Dermis blood vessel endothelial cell (primary cell): ENCODE results near the gene PTHLH. TPM values are rescaled to one million over a fixed set of nuclear protein-coding genes. Genes with fewer than 3 reads are reported as not detected.
A peak's percentile ranks its signal among the peaks of the same experiment; 100 is the strongest.

Experiments used
- DNase-seq: peaks from one replicate; pipeline ENCODE4 v3.0.0; 2010
- total RNA-seq: library from RNA; depleted of rRNA; stranded (reverse); fragments of >200 nt; gene quantifications from 2 replicates; pipeline ENCODE4 v1.2.3, GENCODE V29; 2014

PTHLH gene
- total RNA-seq, 1 donor from 2014 or later, result not detected

DNA sequence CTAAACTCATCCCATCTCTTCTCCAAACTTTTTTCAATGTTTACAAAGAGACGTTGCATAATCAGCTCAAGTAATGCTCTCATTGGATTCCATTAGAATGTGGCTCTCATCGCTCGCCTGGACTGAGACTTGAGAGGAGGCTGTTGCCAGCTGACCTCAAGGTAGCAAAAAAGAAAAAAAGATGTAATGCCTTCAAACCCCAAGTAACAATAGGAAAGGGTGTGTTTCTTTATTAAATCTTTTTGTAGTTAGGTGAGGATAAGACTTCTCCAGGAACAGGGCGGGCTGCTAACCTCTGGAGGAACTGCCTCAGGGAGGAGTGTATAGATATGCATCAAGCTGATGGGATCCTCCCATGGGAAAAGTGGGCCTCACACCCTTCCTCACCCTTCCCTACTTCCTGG, 956 bp upstream of the PTHLH start:
- no peak for DNase-seq

DNA sequence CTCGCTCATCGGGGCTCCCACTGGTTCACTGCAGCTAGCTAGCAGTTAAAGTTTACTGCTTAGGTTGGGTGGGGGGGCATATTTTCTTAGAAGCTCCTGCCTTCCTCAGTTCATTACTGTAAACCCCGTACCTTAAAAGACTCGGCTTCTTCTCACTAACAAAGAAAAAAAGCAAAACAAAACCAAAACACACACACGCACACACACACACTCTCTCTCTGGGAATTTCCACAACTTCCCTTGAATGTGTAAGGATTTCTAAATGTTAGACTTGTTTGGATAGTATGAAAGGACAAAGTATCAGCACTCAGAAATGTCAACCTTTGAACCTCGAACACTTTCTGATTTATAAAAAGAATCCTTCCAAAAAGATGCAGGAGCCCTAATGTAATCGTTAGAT, 927 bp downstream of the PTHLH start:
- no peak for DNase-seq

GRCh38 chr12:27971121-27971489, 1.4 kb downstream of the PTHLH start:
- DNase-seq, result no peak

- DNase-seq, result peak; percentile 40
Measured at GRCh38 chr12:27970401-27971120, 2.0 kb downstream of the PTHLH start.

DNA sequence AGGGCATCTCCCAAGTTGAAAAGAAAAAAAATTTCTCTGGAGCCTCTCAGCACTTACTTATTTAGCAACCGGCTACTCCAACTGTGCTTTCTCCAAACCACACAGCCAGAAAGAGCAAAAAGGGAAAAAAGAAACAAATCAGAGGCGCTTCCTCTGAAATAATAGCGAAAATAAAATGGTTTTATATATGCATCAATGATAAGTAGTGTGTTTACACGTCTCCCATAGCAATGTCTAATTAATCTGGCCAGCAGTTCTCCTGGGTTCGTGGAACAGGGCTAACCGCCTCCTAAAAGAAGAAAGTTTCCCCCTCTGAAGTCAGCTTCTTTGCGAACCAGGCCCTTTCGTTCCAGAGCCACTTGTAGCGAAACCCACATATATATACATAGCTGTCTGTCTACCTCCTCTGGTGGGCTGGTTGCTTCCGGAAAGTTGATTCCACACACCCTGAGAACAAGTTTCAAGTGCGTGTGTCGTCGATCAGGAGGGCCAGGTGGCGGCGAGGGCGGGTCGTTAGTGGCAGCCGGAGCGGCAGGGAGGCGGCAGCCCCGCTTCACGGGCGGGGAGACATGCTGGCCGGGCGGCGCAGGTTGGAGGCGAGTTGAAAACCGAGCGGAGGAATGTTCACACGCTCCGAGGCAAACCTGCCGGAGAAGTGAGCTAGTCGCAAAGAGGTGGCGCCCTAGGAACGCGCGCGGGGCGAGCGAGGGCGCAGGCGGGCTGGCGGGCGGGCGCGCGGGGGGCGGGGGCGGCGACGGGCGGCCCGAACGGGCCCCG, 2.7 kb downstream of the PTHLH start:
- peak; percentile 67 for DNase-seq

DNA sequence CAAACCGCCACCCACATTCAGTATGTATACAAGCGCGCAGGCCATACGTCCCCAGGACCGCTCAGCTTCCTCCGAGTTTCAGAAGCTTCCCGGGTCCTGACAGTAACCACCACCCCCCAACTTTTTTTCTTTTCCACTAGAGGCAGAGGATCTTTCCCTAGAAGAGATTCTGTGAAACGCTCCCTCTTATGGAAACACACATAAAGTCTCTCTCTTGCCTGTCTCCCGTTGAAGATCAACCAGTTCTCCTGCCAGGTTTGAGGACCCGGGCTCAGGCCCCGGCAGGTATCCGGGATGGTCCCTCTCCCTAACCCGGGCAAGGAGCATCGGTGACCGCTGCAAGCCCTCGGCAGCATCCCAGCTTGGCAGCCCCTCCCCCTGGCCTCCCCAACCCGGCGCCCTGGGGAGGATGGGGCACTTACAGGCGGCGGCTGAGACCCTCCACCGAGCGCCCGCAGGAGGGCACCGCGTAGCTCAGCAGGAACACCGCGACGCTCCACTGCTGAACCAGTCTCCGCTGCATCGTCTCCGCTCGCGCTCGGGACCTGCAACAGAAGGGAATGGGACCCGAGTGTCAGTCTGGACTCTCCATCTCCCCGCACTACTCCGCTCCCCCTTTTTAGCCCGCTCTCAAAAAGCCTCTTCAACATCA, 3.4 kb downstream of the PTHLH start:
- peak; percentile 38 for DNase-seq

- DNase-seq, result no peak
Measured at GRCh38 chr12:27967551-27968054, 4.9 kb downstream of the PTHLH start.

DNA sequence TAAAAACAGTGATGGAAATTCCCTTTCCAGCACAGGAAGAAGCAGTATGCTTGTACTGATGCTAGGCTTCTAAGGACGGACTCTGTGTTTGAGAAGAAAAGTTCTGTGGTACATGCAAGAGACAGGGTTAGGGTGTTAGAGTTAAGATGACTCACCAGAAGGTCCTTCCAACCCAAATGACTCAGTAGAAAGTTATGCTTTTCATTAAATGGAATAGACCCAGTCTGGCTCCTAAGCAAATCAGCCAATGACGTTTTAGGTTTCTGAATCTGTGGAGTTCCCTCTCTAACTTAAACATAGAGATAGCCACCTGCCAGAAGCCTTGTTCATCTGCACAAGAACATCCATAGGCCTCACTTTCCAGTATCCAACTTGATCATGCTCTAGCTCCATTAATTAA, 5.7 kb downstream of the PTHLH start:
- peak; percentile 89 for DNase-seq

- no peak for DNase-seq
Measured at GRCh38 chr12:27965966-27966365, 6.6 kb downstream of the PTHLH start.

DNA sequence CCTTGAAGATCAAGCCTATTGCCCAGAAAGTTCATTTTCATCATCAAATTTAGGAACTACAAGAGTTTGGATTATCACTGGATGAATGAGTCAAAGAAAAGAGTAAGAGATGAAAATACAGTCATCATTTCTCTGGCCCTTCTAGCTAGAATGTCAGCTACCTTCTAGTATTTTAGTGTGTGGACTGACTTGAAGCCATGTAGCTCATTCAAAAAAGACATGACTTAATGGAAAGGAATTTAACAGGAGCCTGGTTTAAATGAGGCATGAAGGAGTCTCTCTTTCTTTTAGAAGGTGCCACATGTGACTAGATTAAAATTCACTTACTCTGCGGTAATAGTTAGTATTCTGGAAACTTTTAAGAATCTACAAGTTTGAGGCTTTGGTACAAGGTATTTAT, 7.1 kb downstream of the PTHLH start:
- DNase-seq, result no peak

GRCh38 chr12:27964123-27964522, 8.4 kb downstream of the PTHLH start:
- DNase-seq, result no peak

- peak; percentile 57 for DNase-seq
Measured at GRCh38 chr12:27960821-27961220, 11.7 kb downstream of the PTHLH start.

DNA sequence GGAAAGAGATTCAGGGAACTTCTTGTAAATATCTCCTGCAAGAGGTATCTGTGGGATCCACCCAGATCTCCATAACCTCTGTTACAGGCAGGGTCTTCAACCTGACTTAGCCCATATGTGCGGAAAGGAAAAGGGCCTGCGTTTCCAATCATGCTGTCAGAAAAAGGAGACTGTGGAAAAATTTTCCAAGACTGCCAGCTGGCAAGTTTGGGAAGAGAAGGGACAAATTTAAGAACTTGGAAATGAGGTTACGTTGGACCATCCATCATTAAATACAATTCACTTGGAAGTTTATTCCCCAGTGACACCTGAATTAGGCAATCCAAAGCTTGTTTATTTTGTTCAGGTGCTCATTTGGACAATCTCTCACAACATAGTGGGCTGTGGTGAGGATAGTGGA, 13.9 kb downstream of the PTHLH start:
- no peak for DNase-seq

DNA sequence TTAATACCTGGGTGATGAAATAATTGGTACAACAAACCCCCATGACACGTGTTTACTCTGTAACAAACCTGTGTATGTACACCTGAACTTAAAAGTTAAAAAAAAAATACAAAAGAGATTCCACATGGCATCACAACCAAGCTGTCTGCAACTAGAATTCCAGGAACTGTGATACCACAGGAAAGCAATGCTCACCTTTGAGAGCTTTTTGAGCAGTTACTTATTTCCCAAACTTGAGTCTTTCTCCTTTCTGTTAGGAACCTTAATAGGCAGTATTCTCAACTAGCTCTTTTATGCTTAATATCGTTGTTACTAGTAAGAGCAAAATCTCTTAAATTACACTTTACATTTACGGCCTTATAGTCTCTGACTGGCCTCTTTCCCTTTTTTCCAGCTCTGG, 15.2 kb downstream of the PTHLH start:
- no peak for DNase-seq

GRCh38 chr12:27953817-27954216, 18.7 kb downstream of the PTHLH start:
- DNase-seq, result no peak

- no peak for DNase-seq
Measured at GRCh38 chr12:27953348-27953747, 19.2 kb downstream of the PTHLH start.

GRCh38 chr12:27952510-27952909, 20.0 kb downstream of the PTHLH start:
- DNase-seq, result no peak

DNA sequence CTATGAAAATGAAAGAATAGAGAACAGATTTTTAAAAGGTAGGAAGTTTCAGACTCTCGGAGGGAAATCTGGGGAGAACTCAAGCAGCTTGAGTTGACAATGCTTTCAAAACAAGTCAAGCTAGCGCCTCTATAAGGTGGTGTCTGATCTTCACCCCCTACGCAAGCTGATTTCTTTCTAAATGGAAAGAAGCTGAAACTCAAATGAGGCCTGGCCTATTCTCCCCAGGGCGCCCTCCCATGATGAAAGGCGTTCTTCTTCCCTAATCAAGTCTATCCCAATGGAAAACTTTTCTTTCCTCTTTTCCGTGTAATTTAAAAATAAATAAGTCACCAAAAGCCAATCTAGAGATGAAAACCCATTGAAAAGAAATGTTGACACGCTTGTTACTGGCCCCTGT, 20.6 kb downstream of the PTHLH start:
- no peak for DNase-seq

- no peak for DNase-seq
Measured at GRCh38 chr12:27946421-27946820, 26.1 kb downstream of the PTHLH start.

DNA sequence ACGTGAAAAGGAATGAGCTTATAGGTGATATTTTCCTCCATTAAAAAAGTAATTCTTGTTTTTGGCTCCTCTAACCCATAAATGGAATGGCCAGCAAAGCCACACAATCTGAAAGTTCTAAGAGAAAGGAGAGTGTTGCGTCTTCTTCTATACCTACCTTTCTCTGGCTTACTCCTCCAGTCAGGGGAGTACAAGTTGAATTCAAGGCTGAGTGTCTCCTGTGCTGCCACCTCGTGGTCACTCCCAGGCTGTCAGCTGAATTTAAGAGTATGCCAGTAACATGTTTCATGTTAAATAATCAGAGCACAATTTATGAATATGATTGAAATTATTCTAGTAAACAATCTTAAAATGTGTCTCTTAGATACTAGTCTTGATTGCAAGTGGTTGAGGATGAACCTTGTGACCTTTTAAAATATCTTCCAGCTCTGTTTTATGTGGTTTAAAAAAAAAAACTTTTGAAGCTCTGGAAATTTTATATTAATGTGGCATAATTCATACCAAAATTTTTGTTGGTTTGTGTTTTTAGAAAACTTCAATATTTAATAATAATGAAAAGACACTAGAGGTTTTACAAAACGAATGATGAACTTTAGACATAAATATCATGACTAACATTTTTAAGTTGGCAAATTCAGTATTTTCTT, 31.7 kb downstream of the PTHLH start:
- peak; percentile 90 for DNase-seq

DNA sequence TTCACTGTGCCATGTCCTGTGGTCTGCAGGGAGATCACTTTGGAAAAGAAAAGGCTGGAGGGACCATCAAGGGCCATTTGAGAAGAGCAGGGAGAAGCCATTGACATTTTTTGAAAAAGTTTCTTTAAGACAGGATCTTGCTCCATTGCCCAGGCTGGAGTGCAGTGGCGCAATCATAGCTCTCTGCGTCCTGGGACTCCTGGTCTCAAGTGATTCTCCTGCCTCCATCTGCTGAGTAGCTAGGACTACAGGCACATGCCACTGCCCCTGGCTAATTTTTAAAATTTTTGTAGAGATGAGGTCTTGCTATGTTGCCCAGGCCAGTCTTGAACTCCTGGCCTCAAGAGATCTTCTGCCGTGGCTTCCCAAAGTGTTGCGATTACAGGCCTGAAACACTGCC, 32.3 kb downstream of the PTHLH start:
- DNase-seq, result no peak

- no peak for DNase-seq
Measured at GRCh38 chr12:27937768-27938167, 34.8 kb downstream of the PTHLH start.

- no peak for DNase-seq
Measured at GRCh38 chr12:27936196-27936595, 36.3 kb downstream of the PTHLH start.
